ENCODE results near the gene TIMP2. TPM values are rescaled to one million over a fixed set of nuclear protein-coding genes. Genes with fewer than 3 reads are reported as not detected.

Gene TIMP2
- total RNA-seq, 1 experiment from 2014 or later = 60.5 TPM

DNA sequence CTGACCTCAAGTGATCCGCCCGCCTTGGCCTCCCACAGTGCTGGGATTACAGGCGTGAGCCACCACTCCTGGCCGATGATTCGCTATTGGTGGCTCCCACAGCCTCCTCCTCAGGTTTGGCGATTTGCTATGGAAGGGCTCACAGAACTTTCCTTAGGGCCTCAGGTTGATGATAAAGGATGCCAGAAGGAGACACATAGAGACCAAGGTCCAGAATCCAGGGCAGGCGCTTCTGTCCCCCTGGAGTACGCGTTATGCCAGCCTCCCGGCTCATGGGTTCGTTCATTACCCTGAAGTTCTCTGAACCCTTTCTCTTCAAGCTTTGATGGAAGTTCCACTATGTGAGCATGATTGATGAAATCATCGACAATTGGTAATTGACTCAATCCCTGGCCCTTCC is 34.6 kb upstream of the TIMP2 start:
- no peaks in the 10 kb centered on the region for H3K36me3 ChIP-seq (ENCODE audit: insufficient read depth, low read length, poor library complexity, severe bottlenecking)
- no peak for DNase-seq (ENCODE audit: low spot score)
- intact Hi-C loops (cut with micrococcal nuclease; ENCODE audit: unreplicated experiment) = no loop called here
- TF ChIP-seq, protein P1, sequence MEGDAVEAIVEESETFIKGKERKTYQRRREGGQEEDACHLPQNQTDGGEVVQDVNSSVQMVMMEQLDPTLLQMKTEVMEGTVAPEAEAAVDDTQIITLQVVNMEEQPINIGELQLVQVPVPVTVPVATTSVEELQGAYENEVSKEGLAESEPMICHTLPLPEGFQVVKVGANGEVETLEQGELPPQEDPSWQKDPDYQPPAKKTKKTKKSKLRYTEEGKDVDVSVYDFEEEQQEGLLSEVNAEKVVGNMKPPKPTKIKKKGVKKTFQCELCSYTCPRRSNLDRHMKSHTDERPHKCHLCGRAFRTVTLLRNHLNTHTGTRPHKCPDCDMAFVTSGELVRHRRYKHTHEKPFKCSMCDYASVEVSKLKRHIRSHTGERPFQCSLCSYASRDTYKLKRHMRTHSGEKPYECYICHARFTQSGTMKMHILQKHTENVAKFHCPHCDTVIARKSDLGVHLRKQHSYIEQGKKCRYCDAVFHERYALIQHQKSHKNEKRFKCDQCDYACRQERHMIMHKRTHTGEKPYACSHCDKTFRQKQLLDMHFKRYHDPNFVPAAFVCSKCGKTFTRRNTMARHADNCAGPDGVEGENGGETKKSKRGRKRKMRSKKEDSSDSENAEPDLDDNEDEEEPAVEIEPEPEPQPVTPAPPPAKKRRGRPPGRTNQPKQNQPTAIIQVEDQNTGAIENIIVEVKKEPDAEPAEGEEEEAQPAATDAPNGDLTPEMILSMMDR (conservative IDR thresholded peaks at IDR 0.05; ENCODE audit: low read depth, low read length) = no peak
- TF ChIP-seq EZH2 (IDR thresholded peaks at IDR 0.05; ENCODE audit: borderline replicate concordance, low read depth, low read length, poor library complexity, severe bottlenecking) = no peak
- H3K4me3 ChIP-seq (ENCODE audit: low read depth, low read length, poor library complexity, severe bottlenecking) = no peak overlapping the region
- POLR2A ChIA-PET (ENCODE audit: low non-redundant PET) = no interaction called here
- no peaks in the 10 kb centered on the region for H3K4me1 ChIP-seq (ENCODE audit: insufficient read depth, low read length, poor library complexity, severe bottlenecking)
- no peaks in the 10 kb centered on the region for H3K27me3 ChIP-seq (replicated peaks; ENCODE audit: insufficient read depth, low read depth, low read length, poor library complexity)
- no peak overlapping the region for H3K27ac ChIP-seq (ENCODE audit: low read depth, low read length, poor library complexity, severe bottlenecking)
- no TSS peak for BruUV-seq (replicated peaks)
- CTCF ChIA-PET = no interaction called here
- H3K9me3 ChIP-seq (ENCODE audit: low read depth, low read length, poor library complexity, severe bottlenecking) = no peaks in the 10 kb centered on the region

DNA sequence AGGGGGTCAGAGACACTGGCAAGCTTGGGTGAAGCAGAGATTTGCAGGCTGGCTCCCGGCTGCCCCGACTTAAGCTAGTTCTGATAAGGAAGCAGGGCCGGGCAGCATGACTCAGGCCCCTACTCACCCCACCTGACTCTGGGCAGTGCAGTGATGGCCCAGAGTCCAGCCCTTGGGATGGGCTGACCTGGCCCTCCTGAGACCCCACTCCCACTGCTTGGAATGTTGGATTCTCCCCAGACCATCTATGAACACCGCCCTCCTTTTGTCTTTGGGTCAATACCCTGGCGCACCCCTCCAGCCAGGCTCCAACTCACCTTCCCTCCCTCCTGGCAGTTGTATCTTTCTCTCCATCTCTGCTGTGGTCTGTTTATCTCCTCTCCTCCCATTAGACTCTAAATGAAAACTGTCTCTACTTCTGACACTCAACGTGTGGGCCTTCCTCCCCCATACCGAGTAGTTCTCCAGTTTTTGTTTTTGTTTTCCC is 33.5 kb upstream of the TIMP2 start:
- intact Hi-C loops (cut with micrococcal nuclease; ENCODE audit: unreplicated experiment) = no loop called here
- no TSS peak for BruUV-seq (replicated peaks)
- Histone ChIP-seq H3K4me3 (ENCODE audit: low read depth, low read length, poor library complexity, severe bottlenecking) (no peak overlapping the region), H3K4me1 (ENCODE audit: insufficient read depth, low read length, poor library complexity, severe bottlenecking) (no peaks in the 10 kb centered on the region), H3K27ac (ENCODE audit: low read depth, low read length, poor library complexity, severe bottlenecking) (no peak overlapping the region), H3K9me3 (ENCODE audit: low read depth, low read length, poor library complexity, severe bottlenecking) (no peaks in the 10 kb centered on the region), H3K36me3 (ENCODE audit: insufficient read depth, low read length, poor library complexity, severe bottlenecking) (no peaks in the 10 kb centered on the region), H3K27me3 (replicated peaks; ENCODE audit: insufficient read depth, low read depth, low read length, poor library complexity) (no peaks in the 10 kb centered on the region)
- no peak for DNase-seq (ENCODE audit: low spot score)
- POLR2A ChIA-PET (ENCODE audit: low non-redundant PET) = no interaction called here
- TF ChIP-seq, protein P1 (conservative IDR thresholded peaks at IDR 0.05; ENCODE audit: low read depth, low read length) = no peak
- no peak for TF ChIP-seq EZH2 (IDR thresholded peaks at IDR 0.05; ENCODE audit: borderline replicate concordance, low read depth, low read length, poor library complexity, severe bottlenecking)
- CTCF ChIA-PET = no interaction called here

DNA sequence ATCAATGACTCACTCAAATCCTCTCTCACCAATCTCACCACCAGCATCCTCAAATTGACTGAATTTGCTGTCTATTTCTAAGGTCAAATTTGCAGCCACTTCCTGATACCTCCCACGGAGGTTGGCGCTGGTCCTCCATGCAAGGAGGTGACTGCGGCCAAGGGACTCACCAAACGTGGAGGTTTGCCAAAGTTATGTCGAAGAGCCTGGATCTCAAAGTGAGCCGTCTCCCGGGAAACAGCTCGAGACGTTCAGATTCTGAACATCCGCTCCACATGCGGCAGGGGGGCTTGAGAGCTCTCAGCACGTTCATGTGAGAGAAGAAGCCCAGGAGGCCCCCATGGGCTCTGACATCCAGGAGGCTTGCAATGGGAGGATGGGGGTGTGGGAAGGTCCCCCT is 31.9 kb upstream of the TIMP2 start:
- no TSS peak for BruUV-seq (replicated peaks)
- Histone ChIP-seq H3K9me3 (ENCODE audit: low read depth, low read length, poor library complexity, severe bottlenecking) (no peaks in the 10 kb centered on the region), H3K4me1 (ENCODE audit: insufficient read depth, low read length, poor library complexity, severe bottlenecking) (no peaks in the 10 kb centered on the region), H3K36me3 (ENCODE audit: insufficient read depth, low read length, poor library complexity, severe bottlenecking) (no peaks in the 10 kb centered on the region), H3K4me3 (ENCODE audit: low read depth, low read length, poor library complexity, severe bottlenecking) (no peak overlapping the region), H3K27ac (ENCODE audit: low read depth, low read length, poor library complexity, severe bottlenecking) (no peak overlapping the region), H3K27me3 (replicated peaks; ENCODE audit: insufficient read depth, low read depth, low read length, poor library complexity) (no peaks in the 10 kb centered on the region)
- intact Hi-C loops (cut with micrococcal nuclease; ENCODE audit: unreplicated experiment) = no loop called here
- POLR2A ChIA-PET (ENCODE audit: low non-redundant PET) = no interaction called here
- TF ChIP-seq, protein P1 (conservative IDR thresholded peaks at IDR 0.05; ENCODE audit: low read depth, low read length) = no peak
- TF ChIP-seq EZH2 (IDR thresholded peaks at IDR 0.05; ENCODE audit: borderline replicate concordance, low read depth, low read length, poor library complexity, severe bottlenecking) = no peak
- CTCF ChIA-PET = no interaction called here
- no peak for DNase-seq (ENCODE audit: low spot score)

Data from A673 (cell line).